Caki2 (cell line): Measurements from ENCODE around the gene PNPLA3. TPM values are rescaled to one million over a fixed set of nuclear protein-coding genes. Genes with fewer than 3 reads are reported as not detected.

Experiments used
- DNase-seq: peaks from one replicate; pipeline ENCODE4 v3.0.0-alpha.2; 2015; ENCODE audit warnings: low read depth
- in situ Hi-C: cut with HindIII; loops from 2 replicates; pipeline ENCODE4 v1.10.0; 2016; ENCODE audit warnings: low sequenced_read_pairs, low pct_unique_long_range_greater_than_20kb, mixed read lengths
- total RNA-seq: library from RNA; depleted of rRNA; stranded (reverse); fragments of >200 nt; shearing (Covaris generic); gene quantifications from 2 replicates; pipeline ENCODE4 v1.2.3, GENCODE V29; 2014; ENCODE audit warnings: low replicate concordance

The PNPLA3 gene
- total RNA-seq, 1 experiment from 2014 or later, result 1.8 TPM

GRCh38 chr22:43917521-43917920 lies 6.1 kb upstream of the PNPLA3 start:
- in situ Hi-C loops, result no loop called here
- no peak for DNase-seq

GRCh38 chr22:43919106-43919973 lies 4.3 kb upstream of the PNPLA3 start:
- no peak for DNase-seq
- in situ Hi-C loops, result no loop called here

GRCh38 chr22:43921370-43921769 lies 2.2 kb upstream of the PNPLA3 start:
- in situ Hi-C loops, result no loop called here
- DNase-seq, result peak; percentile 78

GRCh38 chr22:43922123-43922522 lies 1.5 kb upstream of the PNPLA3 start:
- DNase-seq, result no peak
- in situ Hi-C loops, result no loop called here

GRCh38 chr22:43923191-43923590 lies 414 bp upstream of the PNPLA3 start:
- in situ Hi-C loops, result no loop called here
- peak; percentile 52 for DNase-seq

GRCh38 chr22:43924877-43925276 lies 1.3 kb downstream of the PNPLA3 start:
- no peak for DNase-seq
- in situ Hi-C loops, result no loop called here

GRCh38 chr22:43925433-43926348 lies 2.1 kb downstream of the PNPLA3 start:
- in situ Hi-C loops, result no loop called here

GRCh38 chr22:43926349-43926710 lies 2.7 kb downstream of the PNPLA3 start:
- no peak for DNase-seq
- in situ Hi-C loops, result no loop called here

More at GRCh38 chr22:43925433-43926348, 2.1 kb downstream of the PNPLA3 start:
- no peak for DNase-seq

- in situ Hi-C loops, result no loop called here
- DNase-seq, result no peak
Measured at GRCh38 chr22:43928468-43928867, 4.9 kb downstream of the PNPLA3 start.

- in situ Hi-C loops, result no loop called here
- DNase-seq, result no peak
Measured at GRCh38 chr22:43928908-43929307, 5.3 kb downstream of the PNPLA3 start.

GRCh38 chr22:43931771-43932170 lies 8.2 kb downstream of the PNPLA3 start:
- DNase-seq, result no peak

GRCh38 chr22:43941449-43941848 lies 17.8 kb downstream of the PNPLA3 start:
- in situ Hi-C loops, result no loop called here
- no peak for DNase-seq

More at GRCh38 chr22:43931771-43932170, 8.2 kb downstream of the PNPLA3 start:
- in situ Hi-C loops, result no loop called here

- DNase-seq, result no peak
- in situ Hi-C loops, result no loop called here
Measured at GRCh38 chr22:43944670-43945430, 21.2 kb downstream of the PNPLA3 start.

- peak; percentile 22 for DNase-seq
- in situ Hi-C loops, result no loop called here
Measured at GRCh38 chr22:43945632-43946383, 22.2 kb downstream of the PNPLA3 start.

- in situ Hi-C loops, result no loop called here
- DNase-seq, result peak; percentile 33
Measured at GRCh38 chr22:43946384-43946667, 22.7 kb downstream of the PNPLA3 start.

- in situ Hi-C loops, result no loop called here
- DNase-seq, result no peak
Measured at GRCh38 chr22:43948836-43949406, 25.3 kb downstream of the PNPLA3 start.

- DNase-seq, result no peak
- in situ Hi-C loops, result no loop called here
Measured at GRCh38 chr22:43951391-43951790, 27.8 kb downstream of the PNPLA3 start.

GRCh38 chr22:43951966-43952365 lies 28.4 kb downstream of the PNPLA3 start:
- DNase-seq, result no peak
- in situ Hi-C loops, result no loop called here
